Suprapubic skin (tissue), 3 donors: Measurements from ENCODE around the gene ZNF536.

Source experiments
- POLR2A ChIP-seq, 2 donors: fragments of 450-650 bp; IDR thresholded peaks; one replicate each; pipeline ENCODE4 v1.6.1; 2017; ENCODE audit warnings: antibody characterized with exemption in 2 of 2, mild to moderate bottlenecking in 2 of 2, moderate library complexity in 2 of 2
- TF ChIP-seq, protein P1 (sequence below), 2 donors: fragments of 200-600 bp in 1 of 2; fragments of 450-650 bp in 1 of 2; sonication (generic) in 1 of 2; IDR thresholded peaks; one replicate each; pipeline ENCODE4 v1.5.1; 2016 to 2019; ENCODE audit warnings: antibody characterized with exemption in 2 of 2, mild to moderate bottlenecking in 1 of 2, moderate library complexity in 1 of 2

DNA sequence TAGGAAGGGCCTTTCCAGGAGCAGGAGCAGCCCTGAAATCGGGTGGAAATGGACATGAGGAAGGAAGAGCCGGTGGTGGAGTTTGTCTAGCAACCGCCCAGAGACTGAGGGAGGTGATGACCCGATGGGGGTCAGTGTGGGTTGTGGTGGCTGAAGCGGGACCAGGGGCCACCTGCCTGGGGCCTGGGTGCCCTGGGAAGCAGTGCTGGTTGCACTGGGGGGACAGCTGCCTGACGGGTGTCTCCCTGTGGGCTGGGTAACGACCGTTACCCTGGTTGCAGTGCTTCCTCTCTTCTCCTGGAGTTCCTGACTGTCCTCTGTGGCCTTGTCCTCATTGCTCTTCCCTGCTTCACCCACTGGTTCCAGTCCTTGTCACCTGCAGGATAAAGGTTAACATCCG, 13.0 kb downstream of the ZNF536 start:
- TF ChIP-seq, protein P1, sequence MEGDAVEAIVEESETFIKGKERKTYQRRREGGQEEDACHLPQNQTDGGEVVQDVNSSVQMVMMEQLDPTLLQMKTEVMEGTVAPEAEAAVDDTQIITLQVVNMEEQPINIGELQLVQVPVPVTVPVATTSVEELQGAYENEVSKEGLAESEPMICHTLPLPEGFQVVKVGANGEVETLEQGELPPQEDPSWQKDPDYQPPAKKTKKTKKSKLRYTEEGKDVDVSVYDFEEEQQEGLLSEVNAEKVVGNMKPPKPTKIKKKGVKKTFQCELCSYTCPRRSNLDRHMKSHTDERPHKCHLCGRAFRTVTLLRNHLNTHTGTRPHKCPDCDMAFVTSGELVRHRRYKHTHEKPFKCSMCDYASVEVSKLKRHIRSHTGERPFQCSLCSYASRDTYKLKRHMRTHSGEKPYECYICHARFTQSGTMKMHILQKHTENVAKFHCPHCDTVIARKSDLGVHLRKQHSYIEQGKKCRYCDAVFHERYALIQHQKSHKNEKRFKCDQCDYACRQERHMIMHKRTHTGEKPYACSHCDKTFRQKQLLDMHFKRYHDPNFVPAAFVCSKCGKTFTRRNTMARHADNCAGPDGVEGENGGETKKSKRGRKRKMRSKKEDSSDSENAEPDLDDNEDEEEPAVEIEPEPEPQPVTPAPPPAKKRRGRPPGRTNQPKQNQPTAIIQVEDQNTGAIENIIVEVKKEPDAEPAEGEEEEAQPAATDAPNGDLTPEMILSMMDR (IDR thresholded peaks at IDR 0.05) = no peak
- TF ChIP-seq POLR2A (IDR thresholded peaks at IDR 0.05) = no peak
